SK-N-MC (cell line): Measurements from ENCODE around the gene ICAM2.

Experiments
- EZH2 ChIP-seq: fragments of 200-600 bp; sonication (generic); IDR thresholded peaks from one replicate; pipeline ENCODE4 v1.6.1; 2017; ENCODE audit warnings: antibody characterized with exemption
- FOXP2 ChIP-seq: optimal IDR thresholded peaks from 2 replicates; pipeline ENCODE3; 2011; ENCODE audit warnings: mild to moderate bottlenecking, moderate library complexity; ENCODE audit not compliant: insufficient read depth; ENCODE audit errors: extremely low read length, control extremely low read depth
- POLR2AphosphoS5 ChIP-seq: IDR thresholded peaks from 2 replicates; pipeline ENCODE4 v1.6.1; 2012; ENCODE audit warnings: mild to moderate bottlenecking, low read depth, low read length, borderline replicate concordance

- no peak for TF ChIP-seq EZH2
- no peak for TF ChIP-seq POLR2AphosphoS5
- TF ChIP-seq FOXP2 = no peak
Observed at GRCh38 chr17:64004218-64004770, 16.1 kb downstream of the ICAM2 start.
